Activated CD4-positive, CD25-positive, alpha-beta regulatory T cell (primary cell): Measurements from ENCODE around the gene KRT12.
"Not testable (repeated sequence)": the region's sequence is repeated elsewhere in the genome, so short reads cannot be mapped to it uniquely, and the experiment has no call there.

Experiments
- DNase-seq, 4 experiments: peaks; one replicate each; lab custom pipeline; 2025; lab: John Stamatoyannopoulos, UW

Gene KRT12

GRCh38 chr17:40883626-40884334, 16.8 kb upstream of the KRT12 start:
- no peak for DNase-seq

GRCh38 chr17:40883031-40883430, 16.0 kb upstream of the KRT12 start:
- DNase-seq: no peak

- DNase-seq: no peak
Observed at GRCh38 chr17:40879026-40879425, 12.0 kb upstream of the KRT12 start.

- no peak for DNase-seq
Observed at GRCh38 chr17:40878044-40878443, 11.0 kb upstream of the KRT12 start.

GRCh38 chr17:40873801-40874200, 6.8 kb upstream of the KRT12 start:
- DNase-seq: no peak

GRCh38 chr17:40873255-40873654, 6.2 kb upstream of the KRT12 start:
- DNase-seq: no peak

GRCh38 chr17:40872416-40872815, 5.4 kb upstream of the KRT12 start:
- no peak for DNase-seq

- no peak for DNase-seq
Observed at GRCh38 chr17:40871316-40871715, 4.3 kb upstream of the KRT12 start.

GRCh38 chr17:40870136-40870535, 3.1 kb upstream of the KRT12 start:
- DNase-seq: no peak

- DNase-seq: no peak
Observed at GRCh38 chr17:40864661-40865390, 2.2 kb downstream of the KRT12 start.

GRCh38 chr17:40862985-40863733, 3.9 kb downstream of the KRT12 start:
- DNase-seq: no peak

GRCh38 chr17:40859536-40859935, 7.5 kb downstream of the KRT12 start:
- DNase-seq: no peak

GRCh38 chr17:40858667-40859066, 8.4 kb downstream of the KRT12 start:
- not testable (repeated sequence) for DNase-seq

- no peak for DNase-seq
Observed at GRCh38 chr17:40857535-40857934, 9.5 kb downstream of the KRT12 start.

GRCh38 chr17:40854175-40854814, 12.7 kb downstream of the KRT12 start:
- DNase-seq: no peak

- DNase-seq: no peak
Observed at GRCh38 chr17:40852364-40852763, 14.7 kb downstream of the KRT12 start.

GRCh38 chr17:40850293-40850972, 16.6 kb downstream of the KRT12 start:
- DNase-seq: no peak

GRCh38 chr17:40849723-40850122, 17.3 kb downstream of the KRT12 start:
- no peak for DNase-seq

- DNase-seq: no peak
Observed at GRCh38 chr17:40848583-40849235, 18.3 kb downstream of the KRT12 start.

- DNase-seq: no peak
Observed at GRCh38 chr17:40846515-40847144, 20.4 kb downstream of the KRT12 start.

GRCh38 chr17:40844671-40845107, 22.3 kb downstream of the KRT12 start:
- DNase-seq: no peak
